Measurements from ENCODE around the gene CCDC187.

DNA sequence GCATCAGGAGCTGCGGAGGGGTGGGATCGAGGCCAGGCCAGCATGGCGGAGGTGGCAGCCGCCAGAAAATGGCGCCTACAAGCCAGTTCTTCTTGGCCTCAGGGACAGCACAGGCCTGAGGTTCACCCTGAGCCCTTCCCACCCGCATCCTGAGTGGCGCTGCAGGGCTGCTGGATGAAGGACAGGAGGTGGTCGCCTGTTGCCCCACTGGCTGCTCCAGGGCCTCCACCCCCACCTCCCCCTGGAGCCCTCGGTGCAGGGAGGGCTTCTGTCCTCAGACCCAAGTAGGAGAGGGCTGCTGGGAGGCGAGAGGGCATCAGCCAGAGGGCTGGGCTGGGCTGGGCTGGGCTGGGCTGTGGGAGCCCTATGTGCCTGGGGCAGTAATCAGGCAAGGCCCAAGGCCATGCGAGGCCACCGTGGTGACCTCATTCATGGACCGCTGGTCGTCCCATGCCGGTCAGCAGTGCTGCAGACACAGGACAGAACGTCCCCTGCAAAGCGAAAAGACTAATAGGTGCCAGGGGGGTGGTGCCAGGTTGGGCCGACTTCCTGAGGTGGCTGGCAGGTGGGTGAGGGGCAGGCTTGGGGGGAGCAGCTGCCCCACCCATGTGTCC, 37.3 kb upstream of the CCDC187 start:
- TF ChIP-seq CTCF (IDR thresholded peaks at IDR 0.05) (no peak), POLR2A (IDR thresholded peaks at IDR 0.05) (no peak), POLR2AphosphoS5 (IDR thresholded peaks at IDR 0.05) (no peak), EP300 (IDR thresholded peaks at IDR 0.05) (no peak)
